WTC11 (cell line): ENCODE results near the gene CRCP. TPM values are rescaled to one million over a fixed set of nuclear protein-coding genes. Genes with fewer than 3 reads are reported as not detected.

Source experiments
- ATAC-seq: fragments of 200-7000 bp; cut with Tn5 transposase; 2 replicates; pipeline ENCODE4 v1.10.0; 2021; ENCODE audit warnings: mild to moderate bottlenecking, moderate library complexity
- CTCF ChIA-PET: fragments of 300-600 bp; sonication (Branson Sonifier 250); formaldehyde crosslinking; loops from one replicate; lab custom pipeline; 2021; ENCODE audit warnings: antibody characterized with exemption; lab: Charles Lee
- POLR2A ChIA-PET: fragments of 350-600 bp; sonication (Branson Sonifier 250); formaldehyde crosslinking; loops from one replicate; lab custom pipeline; 2021; ENCODE audit warnings: antibody characterized with exemption; lab: Charles Lee
- DNase-seq: peaks from one replicate; pipeline ENCODE4 v3.0.0; 2021; ENCODE audit warnings: low spot score
- H3K27ac Mint-ChIP-seq: 2 replicates; pipeline ENCODE4 v1.8.0; 2021; ENCODE audit warnings: mixed read lengths
- H3K27me3 Mint-ChIP-seq: 2 replicates; pipeline ENCODE4 v1.8.0; 2021; ENCODE audit warnings: low read depth, mild to moderate bottlenecking, moderate library complexity, mixed read lengths
- H3K36me3 Mint-ChIP-seq: 2 replicates; pipeline ENCODE4 v1.8.0; 2021; ENCODE audit warnings: mixed read lengths
- H3K4me1 Mint-ChIP-seq: 2 replicates; pipeline ENCODE4 v1.8.0; 2022; ENCODE audit warnings: mixed read lengths
- H3K4me3 Mint-ChIP-seq: 2 replicates; pipeline ENCODE4 v1.8.0; 2021; ENCODE audit warnings: mild to moderate bottlenecking, moderate library complexity, mixed read lengths
- H3K9me3 Mint-ChIP-seq: 2 replicates; pipeline ENCODE4 v1.8.0; 2021; ENCODE audit warnings: mixed read lengths
- AFF4 ChIP-seq: sonication (generic); formaldehyde crosslinking; IDR thresholded peaks from 2 replicates; pipeline ENCODE4 v1.8.1; 2023; ENCODE audit warnings: mild to moderate bottlenecking, missing genetic modification reagents, borderline replicate concordance
- ATF1 ChIP-seq: sonication (generic); formaldehyde crosslinking; IDR thresholded peaks from 2 replicates; pipeline ENCODE4 v1.8.1; 2023; ENCODE audit warnings: mild to moderate bottlenecking, moderate library complexity, missing genetic modification reagents
- CDX4 ChIP-seq: fragments of 250-450 bp; sonication (Bioruptor Pico); IDR thresholded peaks from 2 replicates; pipeline ENCODE4 v1.9.0; 2021; ENCODE audit warnings: moderate library complexity, mild to moderate bottlenecking, inconsistent platforms, borderline replicate concordance
- E2F5 ChIP-seq: sonication (generic); formaldehyde crosslinking; IDR thresholded peaks from 2 replicates; pipeline ENCODE4 v1.8.1; 2022; ENCODE audit warnings: mild to moderate bottlenecking, moderate library complexity, missing genetic modification reagents
- ESRRA ChIP-seq: sonication (generic); formaldehyde crosslinking; IDR thresholded peaks from 2 replicates; pipeline ENCODE4 v1.8.1; 2022; ENCODE audit warnings: mild to moderate bottlenecking, missing genetic modification reagents, borderline replicate concordance
- HMGA2 ChIP-seq: fragments of 250-450 bp; sonication (Bioruptor Pico); IDR thresholded peaks from 2 replicates; pipeline ENCODE4 v1.4.0; 2021; ENCODE audit warnings: mild to moderate bottlenecking, moderate library complexity
- JUN ChIP-seq: sonication (generic); formaldehyde crosslinking; IDR thresholded peaks from 2 replicates; pipeline ENCODE4 v1.8.0; 2023; ENCODE audit warnings: mild to moderate bottlenecking, missing genetic modification reagents
- NFYB ChIP-seq: sonication (generic); formaldehyde crosslinking; conservative IDR thresholded peaks from 2 replicates; pipeline ENCODE4 v1.8.0; 2022; ENCODE audit warnings: low read depth, missing genetic modification reagents
- NR3C1 ChIP-seq: sonication (generic); formaldehyde crosslinking; conservative IDR thresholded peaks from 2 replicates; pipeline ENCODE4 v1.8.1; 2023; ENCODE audit warnings: low read depth, mild to moderate bottlenecking, missing genetic modification reagents
- PRDM15 ChIP-seq: sonication (generic); formaldehyde crosslinking; IDR thresholded peaks from 2 replicates; pipeline ENCODE4 v1.8.0; 2022; ENCODE audit warnings: missing genetic modification reagents
- SP1 ChIP-seq: sonication (generic); formaldehyde crosslinking; conservative IDR thresholded peaks from 2 replicates; pipeline ENCODE4 v1.8.1; 2022; ENCODE audit warnings: missing genetic modification reagents
- TP53 ChIP-seq: sonication (generic); formaldehyde crosslinking; IDR thresholded peaks from 2 replicates; pipeline ENCODE4 v1.8.1; 2023; ENCODE audit warnings: mild to moderate bottlenecking, missing genetic modification reagents
- ZNF138 ChIP-seq: sonication (generic); formaldehyde crosslinking; conservative IDR thresholded peaks from 2 replicates; pipeline ENCODE4 v1.8.1; 2022; ENCODE audit warnings: mild to moderate bottlenecking, moderate library complexity, missing genetic modification reagents
- ZNF232 ChIP-seq: sonication (generic); formaldehyde crosslinking; IDR thresholded peaks from 2 replicates; pipeline ENCODE4 v1.8.0; 2022; ENCODE audit warnings: mild to moderate bottlenecking, missing genetic modification reagents
- ZNF263 ChIP-seq: sonication (generic); formaldehyde crosslinking; IDR thresholded peaks from 2 replicates; pipeline ENCODE4 v1.8.1; 2022; ENCODE audit warnings: low read depth, mild to moderate bottlenecking, moderate library complexity, missing genetic modification reagents
- ZNF281 ChIP-seq: sonication (generic); formaldehyde crosslinking; IDR thresholded peaks from 2 replicates; pipeline ENCODE4 v1.8.0; 2023; ENCODE audit warnings: mild to moderate bottlenecking, missing genetic modification reagents
- ZNF416 ChIP-seq: fragments of 250-450 bp; sonication (Bioruptor Pico); IDR thresholded peaks from 2 replicates; pipeline ENCODE4 v1.9.0; 2021; ENCODE audit warnings: mild to moderate bottlenecking, inconsistent platforms
- ZNF423 ChIP-seq: fragments of 250-450 bp; sonication (Bioruptor Pico); IDR thresholded peaks from 2 replicates; pipeline ENCODE4 v2.1.2; 2022; ENCODE audit warnings: mild to moderate bottlenecking, moderate library complexity
- ZNF671 ChIP-seq: fragments of 250-450 bp; sonication (Bioruptor Pico); IDR thresholded peaks from 2 replicates; pipeline ENCODE4 v1.8.0; 2021; ENCODE audit warnings: mild to moderate bottlenecking
- total RNA-seq: library from RNA; stranded (reverse); gene quantifications from 3 replicates; pipeline ENCODE4 v1.2.3, GENCODE V29; 2021

The CRCP gene
- total RNA-seq, 1 experiment from 2014 or later, result 23.3 TPM

GRCh38 chr7:66186991-66187390 is 72.3 kb downstream of the CRCP start:
- peaks cover 3% of the 10 kb centered on the region; the same call in 1 of the 2 replicates for H3K36me3 Mint-ChIP-seq
- H3K9me3 Mint-ChIP-seq, result peaks cover 12% of the 10 kb centered on the region
- H3K4me1 Mint-ChIP-seq, result no peaks in the 10 kb centered on the region
- no peak for ATAC-seq
- no peak for TF ChIP-seq ZNF263
- no peak for TF ChIP-seq JUN (CRISPR knock-in tag)
- TF ChIP-seq TP53 (CRISPR knock-in tag), result no peak
- TF ChIP-seq, all 79 proteins: peak for 0
- DNase-seq, result no peak
- no peak overlapping the region for H3K27ac Mint-ChIP-seq
- H3K27me3 Mint-ChIP-seq, result peaks cover 2% of the 10 kb centered on the region; the same call in 1 of the 2 replicates
- ChIA-PET CTCF (no interaction called here), POLR2A (no interaction called here)
- no peak overlapping the region for H3K4me3 Mint-ChIP-seq

GRCh38 chr7:66187905-66188304 is 73.3 kb downstream of the CRCP start:
- Mint-ChIP-seq H3K9me3 (peaks cover 12% of the 10 kb centered on the region), H3K4me1 (no peaks in the 10 kb centered on the region), H3K27ac (no peak overlapping the region), H3K4me3 (no peak overlapping the region), H3K36me3 (peaks cover 3% of the 10 kb centered on the region; the same call in 1 of the 2 replicates), H3K27me3 (peaks cover 2% of the 10 kb centered on the region; the same call in 1 of the 2 replicates)
- ChIA-PET CTCF (no interaction called here), POLR2A (no interaction called here)
- ATAC-seq (no peak), DNase-seq (no peak)
- TF ChIP-seq NR3C1, result no peak
- no peak for TF ChIP-seq ESRRA (CRISPR knock-in tag)
- TF ChIP-seq ZNF671 (CRISPR knock-in tag), result no peak
- TF ChIP-seq HMGA2 (CRISPR knock-in tag), result no peak
- no peak for TF ChIP-seq NFYB
- no peak for TF ChIP-seq SP1
- no peak for TF ChIP-seq E2F5 (CRISPR knock-in tag)
- no peak for TF ChIP-seq AFF4
- no peak for TF ChIP-seq ZNF138 (CRISPR knock-in tag)
- TF ChIP-seq ZNF423, result no peak
- no peak for TF ChIP-seq ATF1 (CRISPR knock-in tag)
- no peak for TF ChIP-seq PRDM15 (CRISPR knock-in tag)
- TF ChIP-seq ZNF281 (CRISPR knock-in tag), result no peak
- no peak for TF ChIP-seq CDX4 (CRISPR knock-in tag)
- TF ChIP-seq ZNF416 (CRISPR knock-in tag), result no peak
- TF ChIP-seq ZNF232 (CRISPR knock-in tag), result no peak
- TF ChIP-seq ZNF263, result no peak
